Non-pigmented ciliary epithelial cell (primary cell): Measurements from ENCODE around the gene IMPG2.

ENCODE experiments used
- DNase-seq: peaks from one replicate; pipeline ENCODE4 v3.0.0-alpha.2; 2010; ENCODE audit warnings: low read depth

The IMPG2 gene

GRCh38 chr3:101184111-101184510 lies 136.3 kb downstream of the IMPG2 start:
- no peak for DNase-seq

- DNase-seq: no peak
Measured at GRCh38 chr3:101183151-101183550, 137.2 kb downstream of the IMPG2 start.

GRCh38 chr3:101182734-101183133 lies 137.6 kb downstream of the IMPG2 start:
- no peak for DNase-seq

GRCh38 chr3:101181801-101182200 lies 138.6 kb downstream of the IMPG2 start:
- no peak for DNase-seq

GRCh38 chr3:101179637-101180036 lies 140.7 kb downstream of the IMPG2 start:
- no peak for DNase-seq

GRCh38 chr3:101177577-101177976 lies 142.8 kb downstream of the IMPG2 start:
- DNase-seq: no peak
